Measurements from ENCODE around the gene ALDOC.

ALDOC gene

GRCh38 chr17:28576758-28577465, at the start of gene ALDOC:
Gene ALDOC (minus strand): TSS chr17:28576895. CDS start chr17:28575532, 1,363 bp downstream.
- H3K4me3 ChIP-seq (ENCODE audit: low read length) = peak within 1 kb of the TSS; percentile 54
- peak; percentile 90 for DNase-seq (ENCODE audit: low read depth)
- no peak for TF ChIP-seq CTCF (conservative IDR thresholded peaks at IDR 0.05; ENCODE audit: low read length)

- TF ChIP-seq CTCF (conservative IDR thresholded peaks at IDR 0.05; ENCODE audit: low read length) = no peak
- no peak overlapping the region for H3K4me3 ChIP-seq (ENCODE audit: low read length)
- no peak for DNase-seq (ENCODE audit: low read depth)
These were observed 47.5 kb upstream of the ALDOC start for GRCh38 chr17:28624148-28624547.

- DNase-seq (ENCODE audit: low read depth) = no peak
- TF ChIP-seq CTCF (conservative IDR thresholded peaks at IDR 0.05; ENCODE audit: low read length) = no peak
- no peak overlapping the region for H3K4me3 ChIP-seq (ENCODE audit: low read length)
These were observed 47.0 kb upstream of the ALDOC start for GRCh38 chr17:28623696-28624095.

GRCh38 chr17:28622186-28622585, 45.5 kb upstream of the ALDOC start:
- no peak overlapping the region for H3K4me3 ChIP-seq (ENCODE audit: low read length)
- TF ChIP-seq CTCF (conservative IDR thresholded peaks at IDR 0.05; ENCODE audit: low read length) = no peak
- DNase-seq (ENCODE audit: low read depth) = no peak

- no peak overlapping the region for H3K4me3 ChIP-seq (ENCODE audit: low read length)
- no peak for DNase-seq (ENCODE audit: low read depth)
- TF ChIP-seq CTCF (conservative IDR thresholded peaks at IDR 0.05; ENCODE audit: low read length) = no peak
These were observed 43.3 kb upstream of the ALDOC start for GRCh38 chr17:28620010-28620409.

- no peak for DNase-seq (ENCODE audit: low read depth)
- H3K4me3 ChIP-seq (ENCODE audit: low read length) = no peak overlapping the region
- TF ChIP-seq CTCF (conservative IDR thresholded peaks at IDR 0.05; ENCODE audit: low read length) = no peak
These were observed 41.8 kb upstream of the ALDOC start for GRCh38 chr17:28618464-28618863.

GRCh38 chr17:28616281-28616680, 39.6 kb upstream of the ALDOC start:
- H3K4me3 ChIP-seq (ENCODE audit: low read length) = no peak overlapping the region

More at GRCh38 chr17:28616281-28616680, 39.6 kb upstream of the ALDOC start:
- no peak for TF ChIP-seq CTCF (conservative IDR thresholded peaks at IDR 0.05; ENCODE audit: low read length)
- DNase-seq (ENCODE audit: low read depth) = no peak
